Mesendoderm (in vitro differentiated cells): ENCODE data around the gene ECT2.

ENCODE experiments used
- DNase-seq: peaks from one replicate; pipeline ENCODE4 v3.0.0; 2013
- H2AK5ac ChIP-seq: 2 replicates; pipeline ENCODE4 v1.6.1; 2013; ENCODE audit warnings: low read length, inconsistent platforms
- H2BK120ac ChIP-seq: 2 replicates; pipeline ENCODE4 v1.6.1; 2013; ENCODE audit warnings: low read depth, mild to moderate bottlenecking, low read length, moderate library complexity, mixed read lengths
- H2BK15ac ChIP-seq: replicated peaks from 2 replicates; pipeline ENCODE4 v1.6.1; 2013; ENCODE audit warnings: low read depth, mild to moderate bottlenecking, moderate library complexity
- H2BK5ac ChIP-seq: 2 replicates; pipeline ENCODE4 v1.6.1; 2013; ENCODE audit warnings: low read length, inconsistent platforms
- H3K18ac ChIP-seq: 2 replicates; pipeline ENCODE4 v1.6.1; 2013; ENCODE audit warnings: mild to moderate bottlenecking, low read length, mixed read lengths
- H3K23ac ChIP-seq: one replicate; pipeline ENCODE4 v1.6.1; 2013; ENCODE audit warnings: low read length
- H3K27ac ChIP-seq: 2 replicates; pipeline ENCODE4 v1.5.1; 2013; ENCODE audit warnings: low read depth, mild to moderate bottlenecking, inconsistent platforms, low read length, moderate library complexity
- H3K27me3 ChIP-seq: 2 replicates; pipeline ENCODE4 v1.6.1; 2013; ENCODE audit warnings: low read length, control low read depth, mild to moderate bottlenecking, inconsistent platforms; ENCODE audit not compliant: insufficient read depth, poor library complexity
- H3K36me3 ChIP-seq: 2 replicates; pipeline ENCODE4 v1.6.1; 2013; ENCODE audit warnings: low read length, inconsistent platforms; ENCODE audit not compliant: control insufficient read depth, insufficient read depth
- H3K4ac ChIP-seq: one replicate; pipeline ENCODE4 v1.6.1; 2013; ENCODE audit warnings: low read depth, mild to moderate bottlenecking, low read length, moderate library complexity
- H3K4me1 ChIP-seq: 2 replicates; pipeline ENCODE4 v1.6.1; 2013; ENCODE audit warnings: low read depth, low read length, inconsistent platforms; ENCODE audit not compliant: control insufficient read depth
- H3K4me2 ChIP-seq: 2 replicates; pipeline ENCODE4 v1.6.1; 2013; ENCODE audit warnings: low read length
- H3K4me3 ChIP-seq: 2 replicates; pipeline ENCODE4 v1.5.1; 2013; ENCODE audit warnings: mild to moderate bottlenecking, low read length
- H3K56ac ChIP-seq: one replicate; pipeline ENCODE4 v1.6.1; 2013; ENCODE audit warnings: low read length
- H3K79me1 ChIP-seq: 2 replicates; pipeline ENCODE4 v1.6.1; 2013; ENCODE audit warnings: low read length, inconsistent platforms
- H3K79me2 ChIP-seq: 2 replicates; pipeline ENCODE4 v1.6.1; 2013; ENCODE audit warnings: mild to moderate bottlenecking, low read length; ENCODE audit not compliant: control insufficient read depth, insufficient read depth
- H3K9ac ChIP-seq: 2 replicates; pipeline ENCODE4 v1.6.1; 2013; ENCODE audit warnings: low read length, inconsistent platforms
- H4K5ac ChIP-seq: one replicate; pipeline ENCODE4 v1.6.1; 2013; ENCODE audit warnings: low read length
- H4K8ac ChIP-seq: one replicate; pipeline ENCODE4 v1.6.1; 2013; ENCODE audit warnings: low read depth, mild to moderate bottlenecking, control low read depth, low read length, moderate library complexity
- WGBS: extraction: QIAGEN DNeasy Blood & Tissue Kit; methylation state at CpG from one replicate; pipeline ENCODE4 v1.1.7; 2013; ENCODE audit warnings: low lambda C conversion rate, missing lambda C conversion rate; ENCODE audit not compliant: insufficient coverage; ENCODE audit errors: extremely low coverage; 5-methylcytosine and 5-hydroxymethylcytosine counted together

The ECT2 gene

DNA sequence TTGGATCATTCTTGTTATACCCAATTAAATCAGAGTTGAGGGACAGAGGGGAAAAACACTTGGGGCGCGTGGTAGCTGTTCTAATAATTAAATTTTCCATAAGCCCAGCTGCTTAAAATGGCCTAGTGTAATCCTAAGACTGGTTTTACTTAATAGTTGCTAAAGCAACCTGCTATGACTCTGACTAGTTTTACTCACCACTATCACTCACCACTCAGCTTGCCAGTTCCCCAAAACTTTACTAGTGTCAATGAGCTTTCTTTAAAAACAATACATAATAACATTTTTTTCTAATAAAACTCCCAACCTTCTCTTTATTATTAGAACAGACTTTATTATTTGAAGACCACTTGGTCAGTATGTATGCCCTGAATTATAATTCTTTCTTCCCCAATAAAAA, 49.6 kb downstream of the ECT2 start:
- WGBS = no CpG with 5 or more reads among the region's 2 CpGs
- Histone ChIP-seq H4K5ac (no peak overlapping the region), H3K9ac (no peak overlapping the region), H2BK120ac (no peak overlapping the region), H3K4me1 (no peaks in the 10 kb centered on the region), H2BK5ac (no peak overlapping the region), H3K4me2 (no peak overlapping the region), H3K4me3 (no peak overlapping the region), H3K4ac (no peak overlapping the region), H2BK15ac (no peak overlapping the region), H3K79me1 (no peaks in the 10 kb centered on the region), H2AK5ac (no peak overlapping the region), H3K36me3 (no peaks in the 10 kb centered on the region), H3K79me2 (no peaks in the 10 kb centered on the region), H3K23ac (no peak overlapping the region), H3K27me3 (no peaks in the 10 kb centered on the region), H3K27ac (no peak overlapping the region), H3K18ac (no peak overlapping the region), H3K56ac (no peak overlapping the region), H4K8ac (no peak overlapping the region)
- DNase-seq = no peak

DNA sequence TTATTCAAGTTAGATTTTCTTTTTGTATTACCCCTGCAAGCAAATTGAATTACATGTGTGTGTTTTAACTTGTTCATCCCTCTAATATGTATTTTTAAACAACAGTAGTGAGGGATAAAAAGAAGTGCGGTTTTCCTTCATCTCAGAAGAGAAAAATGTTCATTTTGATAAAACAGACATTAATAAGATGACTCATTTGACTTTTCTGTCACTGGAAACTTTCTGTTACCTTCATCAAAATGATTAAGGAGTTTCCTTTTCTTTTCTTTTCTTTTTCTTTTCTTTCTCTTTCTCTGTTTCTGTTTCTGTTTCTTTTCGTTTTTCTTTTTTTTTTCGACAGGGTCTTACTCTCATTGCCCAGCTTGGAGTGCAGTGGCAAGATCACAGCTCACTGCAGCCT, 53.0 kb downstream of the ECT2 start:
- no peaks in the 10 kb centered on the region for H3K4me1 ChIP-seq
- H3K27ac ChIP-seq = no peak overlapping the region
- H3K4me3 ChIP-seq = no peak overlapping the region
- no peak overlapping the region for H4K8ac ChIP-seq
- H3K4me2 ChIP-seq = no peak overlapping the region
- no peaks in the 10 kb centered on the region for H3K79me1 ChIP-seq
- H2BK120ac ChIP-seq = no peak overlapping the region
- no peak overlapping the region for H3K23ac ChIP-seq
- DNase-seq = no peak
- no CpG with 5 or more reads among the region's 3 CpGs for WGBS
- H2BK5ac ChIP-seq = no peak overlapping the region
- no peaks in the 10 kb centered on the region for H3K36me3 ChIP-seq
- no peak overlapping the region for H3K4ac ChIP-seq
- H3K27me3 ChIP-seq = no peaks in the 10 kb centered on the region
- no peak overlapping the region for H2BK15ac ChIP-seq
- no peak overlapping the region for H2AK5ac ChIP-seq
- H3K79me2 ChIP-seq = no peaks in the 10 kb centered on the region
- no peak overlapping the region for H3K56ac ChIP-seq
- no peak overlapping the region for H3K9ac ChIP-seq
- H3K18ac ChIP-seq = no peak overlapping the region
- H4K5ac ChIP-seq = no peak overlapping the region

DNA sequence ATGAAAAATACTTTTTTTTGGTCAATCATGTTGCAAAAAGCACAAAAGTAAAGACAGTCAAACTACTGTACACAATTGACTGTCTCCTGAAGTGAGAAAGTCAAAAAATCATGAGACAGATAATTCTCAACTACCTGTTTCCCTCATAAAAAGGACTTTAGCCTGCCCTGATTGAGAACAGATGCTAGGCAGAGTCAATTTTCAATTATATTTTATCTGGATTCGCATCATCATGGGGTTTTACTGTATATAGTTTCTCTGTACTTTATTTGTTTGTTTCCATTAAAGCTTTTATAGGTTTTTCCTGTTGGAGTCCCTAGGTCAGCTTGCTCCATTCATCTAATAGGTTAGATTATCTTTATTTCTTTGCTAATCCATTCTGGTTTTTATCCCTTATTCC, 53.8 kb downstream of the ECT2 start:
- no peak overlapping the region for H4K5ac ChIP-seq
- no CpG with 5 or more reads among the region's 1 CpG for WGBS
- H3K4me2 ChIP-seq = no peak overlapping the region
- H3K18ac ChIP-seq = no peak overlapping the region
- H3K4me1 ChIP-seq = no peaks in the 10 kb centered on the region
- no peak overlapping the region for H2BK5ac ChIP-seq
- H3K36me3 ChIP-seq = no peaks in the 10 kb centered on the region
- H2AK5ac ChIP-seq = no peak overlapping the region
- H3K79me1 ChIP-seq = no peaks in the 10 kb centered on the region
- no peak overlapping the region for H4K8ac ChIP-seq
- no peak overlapping the region for H3K27ac ChIP-seq
- H3K9ac ChIP-seq = no peak overlapping the region
- H2BK15ac ChIP-seq = no peak overlapping the region
- no peak overlapping the region for H3K4ac ChIP-seq
- no peak overlapping the region for H2BK120ac ChIP-seq
- no peak overlapping the region for H3K23ac ChIP-seq
- H3K4me3 ChIP-seq = no peak overlapping the region
- DNase-seq = no peak
- no peaks in the 10 kb centered on the region for H3K79me2 ChIP-seq
- H3K56ac ChIP-seq = no peak overlapping the region
- H3K27me3 ChIP-seq = no peaks in the 10 kb centered on the region

DNA sequence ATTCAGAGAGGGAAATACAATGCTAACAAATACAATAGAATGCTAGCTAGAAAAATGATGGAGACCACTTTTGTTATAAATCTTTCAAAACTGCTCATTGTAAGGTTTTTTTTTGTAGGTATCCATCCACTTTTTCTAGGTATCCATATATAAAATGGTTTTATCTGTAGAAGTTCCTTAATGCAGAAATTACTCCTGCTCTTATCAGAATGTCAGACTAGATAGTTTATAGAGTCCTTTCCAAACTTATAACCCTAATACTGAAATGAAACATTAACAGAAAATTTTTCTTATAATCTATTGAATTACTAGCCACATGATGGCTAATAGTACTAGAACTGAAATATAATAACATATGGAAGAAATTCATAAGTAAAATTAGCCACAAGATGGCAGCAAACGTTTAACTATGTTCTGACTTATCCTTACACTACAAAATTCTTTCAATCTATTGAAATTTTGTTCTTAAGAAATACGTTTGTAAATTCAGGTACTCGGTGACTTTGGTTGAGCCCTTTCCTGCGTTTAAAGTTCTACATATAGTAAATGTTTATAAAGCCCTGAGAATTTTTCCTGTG, 58.5 kb downstream of the ECT2 start:
- no CpG with 5 or more reads among the region's 4 CpGs for WGBS
- Histone ChIP-seq H2BK5ac (no peak overlapping the region), H3K36me3 (no peaks in the 10 kb centered on the region)

DNA sequence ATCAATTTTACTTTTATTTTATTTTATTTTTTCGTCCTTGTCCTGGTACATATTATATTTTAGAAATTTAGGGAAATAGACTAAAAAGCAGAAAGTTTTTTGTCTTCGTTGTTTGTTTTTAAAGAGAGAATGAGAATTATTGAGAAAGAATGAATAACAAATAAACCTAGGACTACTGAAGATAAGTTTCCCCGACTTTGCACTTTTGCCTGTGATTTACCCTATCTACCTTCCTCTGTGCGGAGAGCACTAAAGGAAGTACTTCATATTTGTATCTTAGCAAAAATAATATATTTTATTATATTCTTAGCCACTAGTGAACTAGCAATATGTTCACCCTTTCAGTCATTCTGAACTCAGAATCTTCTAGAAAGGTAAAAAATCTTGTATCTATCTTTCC, 60.6 kb downstream of the ECT2 start:
- Histone ChIP-seq H2BK120ac (no peak overlapping the region), H2AK5ac (no peak overlapping the region), H3K79me2 (no peaks in the 10 kb centered on the region), H3K27ac (no peak overlapping the region), H3K4me3 (no peak overlapping the region), H2BK5ac (no peak overlapping the region), H3K18ac (no peak overlapping the region), H2BK15ac (no peak overlapping the region), H4K8ac (no peak overlapping the region), H3K9ac (no peak overlapping the region), H3K27me3 (no peaks in the 10 kb centered on the region), H3K4ac (no peak overlapping the region), H3K23ac (no peak overlapping the region), H3K4me1 (no peaks in the 10 kb centered on the region), H3K56ac (no peak overlapping the region), H3K79me1 (no peaks in the 10 kb centered on the region), H3K36me3 (no peaks in the 10 kb centered on the region), H3K4me2 (no peak overlapping the region), H4K5ac (no peak overlapping the region)
- 100% methylated on average over 1 of the region's 4 CpGs for WGBS
- no peak for DNase-seq

More for the DNA sequence above, 58.5 kb downstream of the ECT2 start:
- Histone ChIP-seq H2BK15ac (no peak overlapping the region), H3K4me2 (no peak overlapping the region), H3K27ac (no peak overlapping the region), H3K27me3 (no peaks in the 10 kb centered on the region), H3K79me1 (no peaks in the 10 kb centered on the region), H3K4ac (no peak overlapping the region), H4K8ac (no peak overlapping the region), H3K4me1 (no peaks in the 10 kb centered on the region), H3K4me3 (no peak overlapping the region), H3K23ac (no peak overlapping the region), H3K18ac (no peak overlapping the region), H3K56ac (no peak overlapping the region), H2BK120ac (no peak overlapping the region), H3K9ac (no peak overlapping the region), H3K79me2 (no peaks in the 10 kb centered on the region), H4K5ac (no peak overlapping the region), H2AK5ac (no peak overlapping the region)
- peak; percentile 33 for DNase-seq

DNA sequence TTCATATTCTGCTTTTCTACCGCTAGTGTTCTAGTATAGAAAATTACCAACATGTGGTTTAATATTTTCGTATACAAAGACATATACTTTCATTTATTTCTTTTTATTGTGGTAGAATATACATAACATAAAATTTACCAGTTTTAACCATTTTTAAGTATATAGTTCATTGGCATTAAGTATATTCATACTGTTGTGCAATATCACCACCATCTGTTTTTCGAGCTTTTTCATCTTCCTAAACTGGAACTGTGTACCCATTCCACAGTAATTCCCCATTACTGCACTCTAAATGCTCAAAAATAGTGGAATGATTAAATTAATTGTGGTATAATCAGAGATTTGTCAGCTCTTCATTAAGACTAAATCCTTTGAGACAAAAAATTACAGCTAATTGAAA, 62.9 kb downstream of the ECT2 start:
- WGBS = no CpG with 5 or more reads among the region's 3 CpGs
- DNase-seq = no peak
- H3K4me2 ChIP-seq = no peak overlapping the region
- no peak overlapping the region for H3K23ac ChIP-seq
- H3K4me1 ChIP-seq = no peaks in the 10 kb centered on the region
- no peak overlapping the region for H2AK5ac ChIP-seq
- H2BK15ac ChIP-seq = no peak overlapping the region
- H3K79me1 ChIP-seq = no peaks in the 10 kb centered on the region
- H3K27ac ChIP-seq = no peak overlapping the region
- H3K4me3 ChIP-seq = no peak overlapping the region
- H3K79me2 ChIP-seq = no peaks in the 10 kb centered on the region
- no peaks in the 10 kb centered on the region for H3K27me3 ChIP-seq
- no peak overlapping the region for H2BK120ac ChIP-seq
- no peaks in the 10 kb centered on the region for H3K36me3 ChIP-seq
- H3K4ac ChIP-seq = no peak overlapping the region
- H3K56ac ChIP-seq = no peak overlapping the region
- no peak overlapping the region for H4K5ac ChIP-seq
- no peak overlapping the region for H2BK5ac ChIP-seq
- no peak overlapping the region for H3K9ac ChIP-seq
- no peak overlapping the region for H3K18ac ChIP-seq
- no peak overlapping the region for H4K8ac ChIP-seq
